DMS 273 treated with DMSO at 0.1 percent for 48 hours (cell line): ENCODE measurements around the gene SLC7A8.

Experiments
- DNase-seq: peaks from one replicate; lab custom pipeline; 2025; lab: John Stamatoyannopoulos, UW

SLC7A8 gene

GRCh38 chr14:23093991-23094665 is 89.3 kb downstream of the SLC7A8 start:
- DNase-seq = no peak

GRCh38 chr14:23093526-23093925 is 89.9 kb downstream of the SLC7A8 start:
- DNase-seq = no peak

DNA sequence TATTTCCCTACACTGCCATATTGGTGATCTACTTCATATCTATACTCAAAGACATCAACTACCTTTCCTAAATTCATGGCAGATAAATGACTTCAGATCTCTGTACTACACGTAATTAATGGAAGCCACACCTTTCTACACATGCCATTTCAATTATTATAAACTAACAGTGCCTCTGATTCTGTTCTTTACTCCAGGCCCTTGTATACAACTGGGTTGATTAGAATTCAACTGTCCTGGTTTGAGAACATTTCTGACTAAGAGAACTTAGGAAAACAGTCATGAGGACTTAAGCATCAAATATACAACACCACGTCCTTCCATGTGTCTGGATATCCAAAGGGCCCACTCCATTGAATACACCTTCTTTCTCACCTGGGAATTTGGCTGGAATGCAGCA is 90.4 kb downstream of the SLC7A8 start:
- DNase-seq = no peak

- DNase-seq = no peak
Measured at GRCh38 chr14:23091294-23092225, 91.9 kb downstream of the SLC7A8 start.

GRCh38 chr14:23090254-23090636 is 93.2 kb downstream of the SLC7A8 start:
- DNase-seq = no peak

GRCh38 chr14:23089498-23090253 is 93.8 kb downstream of the SLC7A8 start:
- no peak for DNase-seq

DNA sequence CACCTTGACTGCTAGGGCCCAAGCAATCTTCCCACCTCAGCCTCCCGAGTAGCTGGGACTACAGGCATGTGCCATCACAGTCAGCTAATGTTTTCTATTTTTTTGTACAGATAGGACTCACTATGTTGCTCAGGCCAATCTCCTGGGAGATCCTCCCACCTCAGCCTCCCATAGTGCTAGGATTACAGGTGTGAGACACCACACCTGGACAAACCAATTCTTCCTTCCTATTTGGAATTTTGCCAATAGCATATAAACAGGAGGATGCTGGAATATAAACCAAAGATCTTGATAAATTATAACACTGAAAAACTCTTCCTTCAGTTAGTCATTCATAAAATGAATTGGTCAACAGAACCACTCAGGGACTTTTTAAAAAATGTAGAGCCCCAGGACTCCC is 96.9 kb downstream of the SLC7A8 start:
- no peak for DNase-seq

DNA sequence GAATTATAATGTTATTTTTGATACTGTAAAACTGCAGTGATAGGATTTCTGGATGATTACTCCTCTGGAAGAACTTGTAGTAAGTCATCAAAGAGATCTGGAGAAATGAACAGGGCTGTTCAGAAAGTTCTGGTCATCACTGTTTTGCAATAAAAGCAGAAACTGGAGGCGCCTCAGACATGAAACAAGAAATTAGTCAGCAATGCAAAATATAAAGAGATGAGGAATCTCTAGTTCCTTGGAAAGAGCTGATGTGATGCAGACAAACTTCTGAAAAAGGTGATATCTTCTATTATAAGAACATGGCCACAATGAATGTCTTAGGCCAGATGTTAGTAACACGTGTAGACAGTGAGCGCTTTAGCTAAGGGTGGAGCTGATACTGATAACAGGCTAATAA is 98.0 kb downstream of the SLC7A8 start:
- DNase-seq = no peak

GRCh38 chr14:23080474-23080873 is 103.0 kb downstream of the SLC7A8 start:
- DNase-seq = no peak

GRCh38 chr14:23079716-23080115 is 103.7 kb downstream of the SLC7A8 start:
- no peak for DNase-seq

DNA sequence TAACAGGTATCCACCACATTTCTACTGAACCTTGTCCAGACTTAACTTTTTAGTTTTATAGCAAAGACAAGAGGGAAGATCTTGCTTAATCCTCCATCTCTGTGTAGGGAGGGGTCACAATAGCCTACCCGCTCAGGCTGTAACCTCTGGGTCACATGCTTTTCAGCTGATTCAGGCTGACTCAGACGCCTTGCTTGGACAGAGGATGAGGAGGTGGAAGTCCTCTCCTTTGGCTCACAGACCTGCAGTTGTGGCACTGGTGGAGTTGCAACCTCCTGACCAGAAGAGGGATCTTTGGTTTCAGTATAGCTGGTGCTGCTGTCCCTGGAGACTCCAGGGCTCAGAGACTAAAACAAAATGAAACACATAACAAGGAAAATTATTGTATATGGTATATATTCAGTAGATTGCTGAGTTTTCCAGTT is 104.8 kb downstream of the SLC7A8 start:
- no peak for DNase-seq

DNA sequence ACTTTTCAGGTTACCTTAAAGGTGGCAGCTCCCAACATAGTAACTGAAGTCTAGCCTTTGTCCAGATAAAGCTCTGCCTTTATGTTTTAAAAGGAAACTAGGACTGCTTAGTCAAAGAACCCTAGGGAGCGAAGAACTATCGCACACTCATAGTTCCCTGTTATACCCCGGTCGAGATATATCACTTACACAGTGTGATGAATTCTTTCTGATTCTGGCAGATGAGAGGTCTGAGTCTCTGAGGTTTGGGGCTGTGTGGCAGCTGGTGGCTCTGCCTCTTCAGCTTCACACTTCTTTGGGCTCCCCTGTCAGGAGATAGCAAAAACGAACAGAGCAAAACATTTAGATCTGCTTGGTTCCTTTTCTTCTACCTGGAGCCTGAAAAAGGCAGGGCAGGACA is 105.5 kb downstream of the SLC7A8 start:
- DNase-seq = no peak

- DNase-seq = no peak
Measured at GRCh38 chr14:23076785-23077408, 106.6 kb downstream of the SLC7A8 start.
